Erythroblast (primary cell): ENCODE results near the gene CYB5D1.

Experiments
- GATA1 ChIP-seq: IDR thresholded peaks from 2 replicates; pipeline ENCODE4 v1.6.1; 2011; ENCODE audit warnings: low read depth, mild to moderate bottlenecking, control low read depth, low read length, moderate library complexity
- POLR2A ChIP-seq: IDR thresholded peaks from 2 replicates; pipeline ENCODE4 v1.6.1; 2011; ENCODE audit warnings: mild to moderate bottlenecking, low read length

DNA sequence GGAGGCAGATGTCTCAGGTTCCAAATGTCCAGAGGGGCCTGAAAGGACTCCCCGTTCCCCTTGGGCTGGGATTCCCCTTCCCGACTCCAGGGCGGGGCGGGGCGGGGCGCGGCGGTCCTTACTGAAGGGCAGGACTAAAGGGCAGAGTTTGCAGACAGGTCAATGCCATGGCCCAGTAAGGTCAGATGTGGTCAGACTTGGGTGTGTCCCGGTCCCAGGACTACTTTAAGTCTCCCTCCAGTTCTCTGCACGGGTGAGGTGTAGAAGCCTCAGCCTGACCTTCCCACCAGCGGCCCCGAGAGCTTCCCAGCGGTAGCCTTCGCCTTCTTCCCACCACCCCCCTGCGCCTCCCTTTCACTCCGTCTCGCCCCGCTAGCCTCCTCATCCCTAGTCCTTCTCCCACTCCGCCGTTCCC lies 23.3 kb upstream of the CYB5D1 start:
- TF ChIP-seq POLR2A (no peak), GATA1 (no peak)
